Measurements from ENCODE around the gene TEAD3. TPM values are rescaled to one million over a fixed set of nuclear protein-coding genes. Genes with fewer than 3 reads are reported as not detected.

The TEAD3 gene
- total RNA-seq, 4 donors from 2014 or later = 58.3 to 122 (median 72.5) TPM

DNA sequence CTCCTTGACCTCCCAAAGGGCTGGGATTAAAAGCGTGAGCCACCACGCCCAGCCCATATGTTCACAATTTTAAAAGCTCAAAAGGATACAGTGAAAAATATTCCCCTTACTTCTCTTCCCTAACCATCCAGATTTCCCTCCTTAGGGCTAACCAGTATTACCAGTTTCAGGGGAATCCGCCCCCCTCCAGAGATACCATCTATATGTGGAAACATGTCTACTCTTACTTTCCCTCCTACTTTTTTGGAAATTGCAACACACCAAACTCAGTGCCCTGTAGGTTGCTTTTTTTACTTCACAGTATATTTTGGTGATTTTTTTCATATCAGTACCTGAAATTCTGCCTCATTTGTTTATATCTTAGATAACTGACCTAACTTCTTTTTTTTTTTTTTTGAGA, 35.6 kb downstream of the TEAD3 start:
- H3K27me3 ChIP-seq = no peaks in the 10 kb centered on the region
- no peaks in the 10 kb centered on the region for H3K4me1 ChIP-seq
- TF ChIP-seq POLR2A (IDR thresholded peaks at IDR 0.05) = no peak
- no peak for TF ChIP-seq POLR2AphosphoS5 (IDR thresholded peaks at IDR 0.05)
- no peak for TF ChIP-seq EP300 (IDR thresholded peaks at IDR 0.05)
- TF ChIP-seq, protein P1, sequence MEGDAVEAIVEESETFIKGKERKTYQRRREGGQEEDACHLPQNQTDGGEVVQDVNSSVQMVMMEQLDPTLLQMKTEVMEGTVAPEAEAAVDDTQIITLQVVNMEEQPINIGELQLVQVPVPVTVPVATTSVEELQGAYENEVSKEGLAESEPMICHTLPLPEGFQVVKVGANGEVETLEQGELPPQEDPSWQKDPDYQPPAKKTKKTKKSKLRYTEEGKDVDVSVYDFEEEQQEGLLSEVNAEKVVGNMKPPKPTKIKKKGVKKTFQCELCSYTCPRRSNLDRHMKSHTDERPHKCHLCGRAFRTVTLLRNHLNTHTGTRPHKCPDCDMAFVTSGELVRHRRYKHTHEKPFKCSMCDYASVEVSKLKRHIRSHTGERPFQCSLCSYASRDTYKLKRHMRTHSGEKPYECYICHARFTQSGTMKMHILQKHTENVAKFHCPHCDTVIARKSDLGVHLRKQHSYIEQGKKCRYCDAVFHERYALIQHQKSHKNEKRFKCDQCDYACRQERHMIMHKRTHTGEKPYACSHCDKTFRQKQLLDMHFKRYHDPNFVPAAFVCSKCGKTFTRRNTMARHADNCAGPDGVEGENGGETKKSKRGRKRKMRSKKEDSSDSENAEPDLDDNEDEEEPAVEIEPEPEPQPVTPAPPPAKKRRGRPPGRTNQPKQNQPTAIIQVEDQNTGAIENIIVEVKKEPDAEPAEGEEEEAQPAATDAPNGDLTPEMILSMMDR (IDR thresholded peaks at IDR 0.05) = no peak
- 72 to 88% methylated on average over 3 of the region's 3 CpGs for WGBS, 2 donors (ENCODE audit: low coverage in 1 of 2)
- no peak overlapping the region for H3K4me3 ChIP-seq
- no peaks in the 10 kb centered on the region for H3K9me3 ChIP-seq
- peaks cover 0 to 66% of the 10 kb centered on the region in 2 donors for H3K36me3 ChIP-seq
- no peak for ATAC-seq
- no peak overlapping the region for H3K27ac ChIP-seq

DNA sequence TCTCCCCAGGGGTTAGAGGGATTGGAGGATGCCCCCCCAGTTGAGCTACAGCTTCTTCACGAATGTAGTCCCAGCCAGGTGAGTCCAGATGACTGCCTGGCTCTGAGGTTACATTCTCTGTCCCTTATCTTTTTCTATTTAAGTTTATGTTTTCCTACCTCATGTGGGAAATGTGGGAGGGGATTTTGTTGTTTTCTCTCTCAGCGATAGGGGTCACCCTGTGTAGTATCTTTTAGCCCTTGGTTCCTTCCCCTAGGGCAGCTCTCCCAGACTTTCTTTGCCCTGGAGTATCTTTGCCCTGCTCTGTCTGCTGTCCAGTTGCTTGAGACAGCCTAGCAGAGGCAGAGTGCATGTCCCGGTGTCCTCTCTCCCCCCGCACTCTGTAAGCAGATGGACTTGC, 39.0 kb downstream of the TEAD3 start:
- H3K9me3 ChIP-seq = no peaks in the 10 kb centered on the region
- H3K36me3 ChIP-seq = peaks cover 0 to 69% of the 10 kb centered on the region in 2 donors
- no peak overlapping the region for H3K4me3 ChIP-seq
- H3K27me3 ChIP-seq = no peaks in the 10 kb centered on the region
- TF ChIP-seq POLR2AphosphoS5 (IDR thresholded peaks at IDR 0.05) = no peak
- TF ChIP-seq EP300 (IDR thresholded peaks at IDR 0.05) = no peak
- TF ChIP-seq, protein P1 (IDR thresholded peaks at IDR 0.05) = no peak
- TF ChIP-seq POLR2A (IDR thresholded peaks at IDR 0.05) = no peak
- WGBS, 2 donors (ENCODE audit: low coverage in 1 of 2) = 79 to 94% methylated on average over 3 to 4 of the region's 4 CpGs
- no peak overlapping the region for H3K27ac ChIP-seq
- no peak for ATAC-seq
- H3K4me1 ChIP-seq = peaks cover 0 to 20% (median 3%) of the 10 kb centered on the region in 3 donors

DNA sequence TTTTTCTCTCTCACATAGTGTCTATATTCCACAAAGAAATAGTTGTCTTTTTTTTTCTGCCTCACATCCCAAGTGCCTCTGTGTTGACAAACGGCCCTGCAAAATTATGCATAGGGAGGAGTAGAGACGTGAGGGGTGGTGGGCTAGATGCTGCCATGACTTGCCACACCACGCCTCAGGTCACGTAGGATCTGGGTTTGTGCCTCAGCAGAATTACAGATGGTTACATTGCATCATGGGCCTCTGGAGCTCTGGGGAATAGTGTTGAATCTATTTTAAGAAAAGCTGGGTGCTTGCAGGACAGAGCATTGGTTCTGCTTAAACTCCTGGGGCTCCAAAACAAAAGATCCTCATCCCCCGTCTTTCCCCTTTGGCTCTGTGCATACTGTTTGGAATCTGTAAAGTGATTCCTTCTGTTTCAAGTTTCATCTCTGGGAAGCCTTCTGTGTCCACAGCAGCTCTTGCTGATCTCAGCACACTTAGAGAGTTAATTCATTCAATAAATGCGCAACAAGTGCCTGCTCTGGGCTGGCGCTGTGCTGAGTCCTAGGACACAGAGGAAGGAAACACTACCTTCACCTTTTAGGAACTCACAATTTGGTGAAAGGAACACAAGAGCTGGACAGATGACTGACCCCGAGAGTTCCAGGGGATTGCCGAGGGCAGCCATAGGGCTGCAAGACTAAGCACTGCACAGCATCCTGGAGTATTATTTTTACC, 42.3 kb downstream of the TEAD3 start:
- WGBS, 2 donors (ENCODE audit: low coverage in 1 of 2) = 75 to 86% methylated on average over 2 to 8 of the region's 9 CpGs

DNA sequence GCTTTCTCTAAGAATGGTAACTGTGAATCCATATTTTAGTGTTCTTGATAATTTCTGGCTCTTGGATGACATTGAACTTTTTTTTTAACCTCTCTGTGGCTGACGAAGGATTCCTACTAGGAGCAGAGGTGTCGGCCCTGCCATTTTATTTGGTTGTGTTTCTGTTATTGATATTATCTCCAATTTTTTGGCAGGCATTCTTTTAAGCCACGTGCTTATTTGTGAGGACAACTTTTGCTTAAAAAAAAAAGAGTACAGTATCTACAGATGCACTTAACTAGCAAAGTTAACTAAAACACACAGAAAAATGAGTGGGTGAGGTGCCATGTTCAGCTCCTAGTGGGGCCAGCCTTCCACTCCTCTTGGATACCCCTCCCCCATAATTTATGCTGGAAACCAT, 43.6 kb downstream of the TEAD3 start:
- Histone ChIP-seq H3K27me3 (no peaks in the 10 kb centered on the region), H3K36me3 (peaks cover 0 to 29% of the 10 kb centered on the region in 2 donors), H3K4me1 (peaks cover 0 to 44% (median 3%) of the 10 kb centered on the region in 3 donors), H3K4me3 (peak overlapping the region in 1 of 2 donors; percentile 80), H3K9me3 (no peaks in the 10 kb centered on the region), H3K27ac (peak overlapping the region in 1 of 4 donors; percentile 84)
- WGBS, 2 donors (ENCODE audit: low coverage in 1 of 2) = 17 to 45% methylated on average over 3 of the region's 3 CpGs
- ATAC-seq = no peak
- TF ChIP-seq POLR2A (IDR thresholded peaks at IDR 0.05) (no peak), POLR2AphosphoS5 (IDR thresholded peaks at IDR 0.05) (no peak), EP300 (IDR thresholded peaks at IDR 0.05) (no peak)
- TF ChIP-seq, protein P1 (IDR thresholded peaks at IDR 0.05) = no peak

More for the DNA sequence above, 42.3 kb downstream of the TEAD3 start:
- Histone ChIP-seq H3K27ac (no peak overlapping the region), H3K9me3 (no peaks in the 10 kb centered on the region), H3K4me1 (peaks cover 0 to 39% (median 3%) of the 10 kb centered on the region in 3 donors), H3K27me3 (no peaks in the 10 kb centered on the region), H3K36me3 (peaks cover 0 to 41% of the 10 kb centered on the region in 2 donors), H3K4me3 (no peak overlapping the region)
- ATAC-seq = no peak
- TF ChIP-seq, protein P1 (IDR thresholded peaks at IDR 0.05) = no peak
- TF ChIP-seq EP300 (IDR thresholded peaks at IDR 0.05) (no peak), POLR2A (IDR thresholded peaks at IDR 0.05) (no peak), POLR2AphosphoS5 (IDR thresholded peaks at IDR 0.05) (no peak)
